H4 (cell line): ENCODE measurements around the gene ULBP3. TPM values are rescaled to one million over a fixed set of nuclear protein-coding genes. Genes with fewer than 3 reads are reported as not detected.
"Not testable (repeated sequence)": the region's sequence is repeated elsewhere in the genome, so short reads cannot be mapped to it uniquely, and the experiment has no call there.

ENCODE experiments used
- DNase-seq: peaks from one replicate; pipeline ENCODE4 v3.0.0-alpha.2; 2015; ENCODE audit warnings: low spot score
- total RNA-seq: library from RNA; depleted of rRNA; stranded (reverse); fragments of >200 nt; shearing (Covaris generic); gene quantifications from 2 replicates; pipeline ENCODE4 v1.2.3, GENCODE V29; 2014; rRNA removed

ULBP3 gene
- total RNA-seq, 1 experiment from 2014 or later, result 7.6 TPM

- DNase-seq, result not testable (repeated sequence)
Observed at GRCh38 chr6:150015281-150016001, 53.5 kb downstream of the ULBP3 start.

- DNase-seq, result not testable (repeated sequence)
Observed at GRCh38 chr6:150014623-150015280, 54.2 kb downstream of the ULBP3 start.

- not testable (repeated sequence) for DNase-seq
Observed at GRCh38 chr6:150013785-150014622, 54.9 kb downstream of the ULBP3 start.

GRCh38 chr6:150012846-150013784, 55.8 kb downstream of the ULBP3 start:
- not testable (repeated sequence) for DNase-seq

Other genes with a start within 250 kb of the ULBP3 start
- 36.8 and 37.0 TPM in 2 replicates for gene LRP11, start 204.8 kb downstream of the ULBP3 start, total RNA-seq
- gene RAET1E, start 171.0 kb downstream of the ULBP3 start, total RNA-seq, result not detected in 2 replicates
- not detected in 2 replicates for gene RAET1G, start 146.0 kb downstream of the ULBP3 start, total RNA-seq
- gene ULBP2, start 127.1 kb downstream of the ULBP3 start, total RNA-seq, result 11.6 and 15.7 TPM in 2 replicates
- 3.4 and 3.9 TPM in 2 replicates for gene ULBP1, start 105.2 kb downstream of the ULBP3 start, total RNA-seq
- gene RAET1L, start 43.6 kb downstream of the ULBP3 start, total RNA-seq, result 0.14 TPM in 1 of 2 replicates, not detected in the other
- gene PPP1R14C, start 73.9 kb upstream of the ULBP3 start, total RNA-seq, result not detected in 2 replicates